Fibroblast of peridontal ligament (primary cell): ENCODE measurements around the gene DNLZ.
A peak's percentile ranks its signal among the peaks of the same experiment; 100 is the strongest.
"Not testable (repeated sequence)": the region's sequence is repeated elsewhere in the genome, so short reads cannot be mapped to it uniquely, and the experiment has no call there.

ENCODE experiments used
- DNase-seq: peaks from one replicate; pipeline ENCODE4 v3.0.0-alpha.2; 2010; ENCODE audit errors: extremely low read depth

The DNLZ gene

GRCh38 chr9:136363106-136363948 is at the start of gene DNLZ:
Gene DNLZ, minus strand, starts transcription at chr9:136363744. Its CDS starts 30 bp downstream, at chr9:136363714.
- peak; percentile 89 for DNase-seq

GRCh38 chr9:136412962-136413361 is 49.4 kb upstream of the DNLZ start:
- no peak for DNase-seq

- no peak for DNase-seq
These were observed 47.8 kb upstream of the DNLZ start for GRCh38 chr9:136411378-136411777.

GRCh38 chr9:136410500-136411287 is 47.1 kb upstream of the DNLZ start, which contains the start of the genes ENTR1 and PMPCA:
Gene ENTR1, minus strand, starts transcription at chr9:136410614. Its CDS starts 217 bp downstream, at chr9:136410397.
Gene PMPCA, plus strand, starts transcription at chr9:136410658. Its CDS starts 11 bp downstream, at chr9:136410669.
- peak; percentile 79 for DNase-seq

DNA sequence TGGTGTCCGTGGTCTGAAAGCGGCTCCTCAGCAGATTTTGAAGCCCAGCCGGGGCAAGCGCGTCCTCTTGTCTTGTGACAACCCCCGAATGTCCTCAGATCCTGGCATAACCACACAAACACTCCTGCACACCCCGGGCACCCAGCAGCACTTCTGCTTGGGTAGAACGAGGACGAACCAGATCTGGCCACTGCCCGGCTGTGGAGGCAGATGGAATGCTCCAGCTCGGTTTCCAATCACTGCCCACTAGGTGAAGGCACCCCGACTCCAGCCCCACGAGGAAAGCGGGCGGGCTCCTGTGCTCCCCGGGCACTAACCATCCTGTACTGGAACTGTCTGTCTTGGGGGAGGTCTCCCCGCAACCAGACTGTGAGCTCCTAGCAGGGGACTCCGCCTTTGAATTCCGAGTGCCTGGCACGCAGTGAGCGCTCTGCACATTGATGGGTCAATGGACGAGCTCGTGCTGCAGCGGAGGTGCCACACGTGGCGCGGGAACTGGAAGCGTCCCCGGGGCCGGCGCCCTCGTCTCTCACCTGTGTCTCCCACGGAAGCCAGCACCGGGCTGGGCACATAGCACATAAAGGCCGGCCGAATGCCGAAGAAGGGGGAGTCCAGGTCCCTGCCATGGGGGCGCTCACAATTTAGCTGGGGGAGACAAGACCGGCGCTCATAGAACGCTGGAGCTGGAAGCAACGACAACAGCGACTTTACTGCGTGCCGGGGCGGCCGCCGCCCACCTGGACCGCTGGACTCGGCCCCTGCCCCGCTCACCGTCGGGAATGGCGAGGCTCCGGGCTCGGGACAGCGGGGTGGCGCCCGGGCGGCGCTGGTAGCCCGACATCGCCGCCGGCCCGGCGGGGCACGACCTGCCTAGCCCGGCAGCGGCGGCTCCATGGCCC is 46.3 kb upstream of the DNLZ start:
- peak; percentile 22 for DNase-seq

GRCh38 chr9:136407911-136408310 is 44.4 kb upstream of the DNLZ start:
- DNase-seq: no peak

DNA sequence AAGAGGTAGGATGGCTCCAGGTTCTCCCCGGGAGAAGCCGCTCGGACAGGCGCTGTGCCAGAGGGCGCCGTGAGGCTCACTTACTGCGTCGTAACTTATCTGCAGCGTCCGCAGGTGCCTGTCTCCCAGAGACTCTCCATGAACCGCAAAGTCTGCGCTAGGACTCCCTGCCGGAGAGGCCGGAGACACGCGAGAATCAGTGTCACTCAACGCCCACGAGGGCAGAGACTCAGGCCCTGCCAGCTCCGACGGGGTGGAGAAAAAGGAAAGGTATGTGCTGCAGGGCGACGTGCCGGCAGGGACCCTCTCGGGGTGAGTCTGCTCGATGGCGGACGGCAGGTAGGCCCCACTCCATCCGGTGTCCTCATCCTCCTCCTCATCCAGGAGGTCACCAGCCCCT is 43.5 kb upstream of the DNLZ start:
- not testable (repeated sequence) for DNase-seq

- DNase-seq: not testable (repeated sequence)
These were observed 42.4 kb upstream of the DNLZ start for GRCh38 chr9:136405904-136406303.

GRCh38 chr9:136405481-136405880 is 41.9 kb upstream of the DNLZ start:
- no peak for DNase-seq

DNA sequence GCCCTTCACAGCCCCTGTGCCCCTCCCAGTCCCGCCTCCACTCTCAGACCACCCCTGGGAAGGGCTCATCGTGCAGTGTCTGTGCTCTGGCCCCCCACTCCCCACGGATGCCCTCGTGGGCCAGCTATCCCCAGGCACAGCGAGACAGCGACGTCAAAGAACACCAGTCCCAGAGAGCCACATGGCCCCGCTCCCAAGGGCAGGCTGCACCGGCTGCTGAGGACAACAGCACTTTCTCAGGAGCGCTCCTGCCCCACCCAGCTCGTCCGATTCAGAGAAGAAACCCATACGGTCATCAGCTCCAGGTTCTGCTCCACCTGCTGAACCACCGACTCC is 41.2 kb upstream of the DNLZ start:
- DNase-seq: no peak

GRCh38 chr9:136403915-136404800 is 40.6 kb upstream of the DNLZ start:
- no peak for DNase-seq

- no peak for DNase-seq
These were observed 40.0 kb upstream of the DNLZ start for GRCh38 chr9:136403538-136403914.

- DNase-seq: no peak
These were observed 38.5 kb upstream of the DNLZ start for GRCh38 chr9:136402067-136402466.

GRCh38 chr9:136401173-136401922 is 37.8 kb upstream of the DNLZ start:
- DNase-seq: no peak

DNA sequence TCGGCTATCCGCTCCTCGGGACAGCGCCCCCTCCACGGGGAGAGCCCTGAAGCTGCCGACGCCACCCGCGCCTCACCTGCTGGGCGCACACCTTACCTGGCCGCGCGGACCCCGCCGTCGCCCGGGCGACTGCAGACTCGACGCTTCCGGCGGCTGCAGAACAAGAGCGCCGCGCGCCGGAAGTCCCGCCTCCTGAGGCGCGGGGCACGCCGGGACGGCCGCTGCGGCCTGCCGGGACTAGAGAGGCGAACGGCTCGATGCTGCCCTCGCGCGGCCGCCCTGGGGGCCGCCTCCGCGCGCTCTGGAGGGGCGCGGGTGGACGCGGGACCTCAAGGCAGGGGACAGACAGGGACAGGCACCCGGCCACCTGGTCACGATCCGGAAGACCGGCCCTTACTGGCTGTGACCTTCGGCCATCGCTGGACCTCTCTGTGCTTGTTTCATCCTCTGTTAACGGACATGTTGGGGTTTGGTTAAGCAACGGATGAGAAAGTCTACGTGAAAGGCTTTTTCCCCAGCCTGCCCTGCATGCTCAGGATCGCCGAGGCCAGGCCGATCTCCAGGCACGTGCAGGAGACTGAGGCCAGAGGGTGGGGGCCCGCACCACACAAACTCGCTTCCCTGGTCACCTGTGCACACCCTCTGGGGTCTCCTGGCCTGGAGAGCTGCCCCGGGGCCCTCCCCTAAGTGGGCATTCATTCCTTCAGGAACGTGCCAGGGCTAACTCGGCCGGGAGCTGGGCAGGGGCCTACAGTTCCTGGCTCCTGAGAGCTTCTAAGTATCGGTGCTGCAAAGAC is 36.7 kb upstream of the DNLZ start, which contains the start of gene SNAPC4:
Gene SNAPC4, minus strand, starts transcription at position 133 of the 797 bp plus-strand sequence. CDS start 1,742 bp downstream, outside the sequence.
- peak; percentile 69 for DNase-seq

DNA sequence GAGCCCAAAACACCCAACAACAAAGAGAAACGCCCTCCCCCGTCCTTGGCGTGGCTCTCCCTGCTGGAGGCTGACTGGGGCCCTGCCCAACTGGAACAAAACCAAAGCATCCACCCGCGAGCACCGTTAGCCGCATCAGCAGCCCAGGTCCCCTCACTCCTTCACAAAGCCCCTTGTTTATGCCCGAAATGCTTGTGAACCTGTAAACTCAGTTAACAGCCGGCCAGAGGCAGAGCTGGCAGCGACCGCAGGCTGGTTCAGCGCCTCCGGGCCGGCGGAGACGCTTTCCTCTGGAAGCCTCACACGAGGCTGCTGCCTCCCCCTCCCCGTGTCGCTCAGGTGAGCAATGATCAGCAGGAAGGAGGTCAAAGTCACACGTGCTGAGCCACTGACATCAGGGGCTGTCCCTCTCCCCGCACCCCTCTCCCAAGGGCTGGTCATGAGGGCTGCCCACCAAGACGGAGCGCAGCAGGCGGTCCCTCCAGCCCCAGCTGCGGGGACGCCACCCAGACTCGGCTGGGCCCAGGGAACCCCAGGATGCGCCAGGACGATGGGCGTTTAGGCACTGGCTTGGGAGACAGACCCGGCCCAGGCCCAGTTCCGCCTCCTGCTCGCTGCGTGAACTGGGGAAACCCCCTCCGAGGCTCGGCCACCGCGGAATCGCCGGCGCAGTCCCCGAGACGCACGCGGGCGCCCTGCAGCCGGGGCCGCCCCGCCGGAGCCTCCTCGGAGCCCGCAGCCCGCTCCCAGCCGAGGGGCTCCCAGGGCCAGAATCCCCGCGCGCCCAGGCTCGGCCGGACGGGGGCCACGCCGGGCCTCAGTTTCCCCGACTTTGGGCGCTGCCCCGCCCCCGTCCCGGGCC is 35.9 kb upstream of the DNLZ start:
- no peak for DNase-seq

- no peak for DNase-seq
These were observed 34.7 kb upstream of the DNLZ start for GRCh38 chr9:136398286-136398685.

- DNase-seq: no peak
These were observed 34.1 kb upstream of the DNLZ start for GRCh38 chr9:136397643-136398042.
